ENCODE data around the gene KMT2B.

GRCh38 chr19:35785339-35785627 lies 67.5 kb downstream of the KMT2B start:
- TF ChIP-seq POLR2A (IDR thresholded peaks at IDR 0.05; ENCODE audit: low read length) = no peak
- no peak for TF ChIP-seq GATA1 (IDR thresholded peaks at IDR 0.05; ENCODE audit: low read depth, low read length)
